Measurements from ENCODE around the gene CHST12.

DNA sequence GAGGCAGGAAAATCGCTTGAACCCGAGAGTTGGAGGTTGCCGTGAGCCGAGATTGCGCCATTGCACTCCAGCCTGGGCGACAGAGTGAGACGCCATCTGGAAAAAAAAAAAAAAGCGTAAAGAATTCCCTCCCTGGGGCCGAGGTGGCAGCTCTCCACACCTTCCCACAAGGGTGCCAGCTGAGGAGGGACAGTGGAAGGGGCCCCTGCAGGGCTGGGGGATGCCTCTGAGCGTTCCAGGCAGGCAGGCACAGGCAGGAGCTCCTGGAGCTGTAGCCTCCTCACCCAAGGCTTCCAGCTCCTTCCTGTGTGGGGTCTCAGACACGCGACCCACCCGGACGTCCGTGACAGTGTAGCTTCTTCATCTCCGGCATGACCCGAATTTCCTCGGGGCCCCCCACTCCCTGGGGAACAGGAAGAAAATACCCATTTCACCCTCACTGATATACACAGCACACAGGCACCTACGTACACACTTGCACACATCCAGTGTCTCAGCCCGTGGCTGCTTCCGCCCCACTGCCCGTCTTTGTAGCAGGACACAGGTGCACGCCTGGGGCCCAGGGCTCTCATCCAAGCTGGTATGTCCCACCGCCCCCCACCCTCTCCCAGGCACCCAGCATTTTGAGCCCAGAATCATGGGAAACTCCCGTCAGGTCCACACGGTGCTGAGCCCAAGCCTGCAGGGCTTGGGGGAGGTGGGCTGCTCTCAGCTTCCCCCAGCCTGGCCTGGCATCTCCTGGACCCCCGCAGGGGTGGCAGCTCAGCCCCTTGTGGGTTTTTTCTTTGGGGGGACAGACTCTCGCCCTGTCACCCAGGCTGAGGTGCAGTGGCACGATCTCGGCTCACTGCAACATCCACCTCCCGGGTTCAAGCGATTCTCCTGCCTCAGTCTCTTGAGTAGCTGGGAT lies 47.0 kb downstream of the CHST12 start:
- TF ChIP-seq, protein P1, sequence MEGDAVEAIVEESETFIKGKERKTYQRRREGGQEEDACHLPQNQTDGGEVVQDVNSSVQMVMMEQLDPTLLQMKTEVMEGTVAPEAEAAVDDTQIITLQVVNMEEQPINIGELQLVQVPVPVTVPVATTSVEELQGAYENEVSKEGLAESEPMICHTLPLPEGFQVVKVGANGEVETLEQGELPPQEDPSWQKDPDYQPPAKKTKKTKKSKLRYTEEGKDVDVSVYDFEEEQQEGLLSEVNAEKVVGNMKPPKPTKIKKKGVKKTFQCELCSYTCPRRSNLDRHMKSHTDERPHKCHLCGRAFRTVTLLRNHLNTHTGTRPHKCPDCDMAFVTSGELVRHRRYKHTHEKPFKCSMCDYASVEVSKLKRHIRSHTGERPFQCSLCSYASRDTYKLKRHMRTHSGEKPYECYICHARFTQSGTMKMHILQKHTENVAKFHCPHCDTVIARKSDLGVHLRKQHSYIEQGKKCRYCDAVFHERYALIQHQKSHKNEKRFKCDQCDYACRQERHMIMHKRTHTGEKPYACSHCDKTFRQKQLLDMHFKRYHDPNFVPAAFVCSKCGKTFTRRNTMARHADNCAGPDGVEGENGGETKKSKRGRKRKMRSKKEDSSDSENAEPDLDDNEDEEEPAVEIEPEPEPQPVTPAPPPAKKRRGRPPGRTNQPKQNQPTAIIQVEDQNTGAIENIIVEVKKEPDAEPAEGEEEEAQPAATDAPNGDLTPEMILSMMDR (IDR thresholded peaks at IDR 0.05; ENCODE audit: low read depth, low read length), result no peak
- no peak for TF ChIP-seq POLR2A (IDR thresholded peaks at IDR 0.05; ENCODE audit: extremely low read depth, insufficient read length)
- TF ChIP-seq, protein P2, sequence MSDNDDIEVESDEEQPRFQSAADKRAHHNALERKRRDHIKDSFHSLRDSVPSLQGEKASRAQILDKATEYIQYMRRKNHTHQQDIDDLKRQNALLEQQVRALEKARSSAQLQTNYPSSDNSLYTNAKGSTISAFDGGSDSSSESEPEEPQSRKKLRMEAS (IDR thresholded peaks at IDR 0.05; ENCODE audit: low read depth, low read length), result no peak
